Neural progenitor cell (in vitro differentiated cells): ENCODE measurements around the gene NRSN2.

Experiments
- CTCF ChIP-seq: fragments of 200-600 bp; sonication (generic); IDR thresholded peaks from 2 replicates; pipeline ENCODE4 v1.5.1; 2017; ENCODE audit warnings: antibody characterized with exemption, mild to moderate bottlenecking
- EZH2 ChIP-seq: fragments of 200-600 bp; sonication (generic); IDR thresholded peaks from 2 replicates; pipeline ENCODE4 v1.6.1; 2017; ENCODE audit warnings: antibody characterized with exemption, mild to moderate bottlenecking, moderate library complexity
- EZH2phosphoT487 ChIP-seq: fragments of 200-600 bp; sonication (generic); IDR thresholded peaks from 2 replicates; pipeline ENCODE4 v1.6.1; 2017; ENCODE audit warnings: antibody characterized with exemption

- TF ChIP-seq CTCF, result no peak
- no peak for TF ChIP-seq EZH2
- no peak for TF ChIP-seq EZH2phosphoT487
Observed at GRCh38 chr20:367486-367887, 20.6 kb downstream of the NRSN2 start.
